Suprapubic skin (tissue), 4 donors: ENCODE data around the gene NLRC5. TPM values are rescaled to one million over a fixed set of nuclear protein-coding genes. Genes with fewer than 3 reads are reported as not detected.

Experiments
- DNase-seq, 2 donors: peaks; one replicate each; pipeline ENCODE4 v3.0.0-alpha.2; 2019; ENCODE audit warnings: low spot score in 2 of 2
- H3K27ac ChIP-seq: fragments of 200-600 bp; sonication (generic); one replicate; pipeline ENCODE4 v1.5.1; 2019
- H3K27me3 ChIP-seq: fragments of 200-600 bp; sonication (generic); one replicate; pipeline ENCODE4 v1.5.1; 2019
- H3K36me3 ChIP-seq: fragments of 200-600 bp; sonication (generic); one replicate; pipeline ENCODE4 v1.5.1; 2019
- H3K4me1 ChIP-seq: fragments of 200-600 bp; sonication (generic); one replicate; pipeline ENCODE4 v1.5.1; 2019
- H3K4me3 ChIP-seq: fragments of 200-600 bp; sonication (generic); one replicate; pipeline ENCODE4 v1.5.1; 2019; ENCODE audit warnings: mild to moderate bottlenecking
- H3K9me3 ChIP-seq: fragments of 200-600 bp; sonication (generic); one replicate; pipeline ENCODE4 v1.5.1; 2019
- EP300 ChIP-seq: sonication (generic); formaldehyde crosslinking; IDR thresholded peaks from one replicate; pipeline ENCODE4 v1.6.1; 2017; ENCODE audit warnings: antibody characterized with exemption
- POLR2A ChIP-seq, 2 donors: fragments of 450-650 bp; IDR thresholded peaks; one replicate each; pipeline ENCODE4 v1.6.1; 2017; ENCODE audit warnings: antibody characterized with exemption in 2 of 2, mild to moderate bottlenecking in 2 of 2, moderate library complexity in 2 of 2
- POLR2AphosphoS5 ChIP-seq, 3 donors: sonication (generic); formaldehyde crosslinking; IDR thresholded peaks; one replicate each; pipeline ENCODE4 v1.6.1; 2017; ENCODE audit warnings: antibody characterized with exemption in 3 of 3
- whole genome bisulfite sequencing: methylation state at CpG from one replicate; pipeline ENCODE4 v1.1.5; 2018; 5-methylcytosine and 5-hydroxymethylcytosine counted together
- total RNA-seq, 4 donors: library from RNA; depleted of rRNA; stranded (reverse); fragments of >200 nt; gene quantifications; one replicate each; pipeline ENCODE4 v1.1.0, GENCODE V29; 2016
- TF ChIP-seq, protein P1 (sequence below), 2 donors: fragments of 200-600 bp in 1 of 2; fragments of 450-650 bp in 1 of 2; sonication (generic) in 1 of 2; IDR thresholded peaks; one replicate each; pipeline ENCODE4 v1.5.1; 2016 to 2019; ENCODE audit warnings: antibody characterized with exemption in 2 of 2, mild to moderate bottlenecking in 1 of 2, moderate library complexity in 1 of 2

NLRC5 gene
- total RNA-seq, 4 donors from 2014 or later = 36.9 to 133 (median 54.4) TPM

DNA sequence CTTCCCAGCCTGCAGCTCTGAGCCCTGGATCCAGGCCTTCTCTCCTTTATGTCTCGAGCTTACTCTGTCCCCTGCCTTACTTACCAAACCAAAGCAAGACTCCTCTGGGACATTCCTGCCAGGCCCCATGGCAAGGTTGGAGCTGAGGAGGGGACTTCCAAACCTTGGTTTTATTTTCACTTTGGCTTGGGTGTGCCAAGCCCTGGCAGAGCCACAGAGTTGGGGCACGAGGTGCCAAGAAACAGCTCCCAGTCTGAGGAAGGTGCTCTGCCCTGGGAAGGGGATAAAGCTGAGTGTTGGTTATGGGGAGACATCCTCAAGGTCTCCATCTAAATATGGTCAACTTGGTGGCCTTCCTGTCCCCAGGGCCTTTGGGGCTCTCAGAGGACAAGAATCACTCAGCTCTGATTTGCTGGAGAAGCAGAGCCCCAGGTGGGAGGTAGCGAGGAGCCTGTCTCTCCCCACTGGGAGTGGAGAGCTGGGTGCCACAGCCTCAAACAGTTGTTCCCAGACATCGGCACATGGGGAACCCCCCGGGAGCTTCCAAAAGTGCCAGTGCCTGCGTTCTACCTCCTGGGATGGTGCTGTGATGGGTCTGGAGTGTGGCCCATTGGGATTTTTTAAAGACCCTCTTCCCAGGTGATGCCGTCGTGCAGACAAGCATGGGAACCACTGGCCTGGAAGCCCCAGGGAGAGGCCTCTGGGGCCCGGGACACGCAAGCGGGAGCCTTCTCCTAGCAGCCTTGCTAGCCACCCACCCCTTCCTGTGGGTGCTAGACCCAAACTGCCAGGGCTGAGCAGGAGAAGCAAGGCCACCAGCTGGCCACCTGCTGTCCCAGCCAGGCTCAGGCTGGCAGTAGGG, 10.3 kb downstream of the NLRC5 start:
- WGBS = 52% methylated on average over 6 of the region's 11 CpGs
- H3K4me3 ChIP-seq = no peak overlapping the region

DNA sequence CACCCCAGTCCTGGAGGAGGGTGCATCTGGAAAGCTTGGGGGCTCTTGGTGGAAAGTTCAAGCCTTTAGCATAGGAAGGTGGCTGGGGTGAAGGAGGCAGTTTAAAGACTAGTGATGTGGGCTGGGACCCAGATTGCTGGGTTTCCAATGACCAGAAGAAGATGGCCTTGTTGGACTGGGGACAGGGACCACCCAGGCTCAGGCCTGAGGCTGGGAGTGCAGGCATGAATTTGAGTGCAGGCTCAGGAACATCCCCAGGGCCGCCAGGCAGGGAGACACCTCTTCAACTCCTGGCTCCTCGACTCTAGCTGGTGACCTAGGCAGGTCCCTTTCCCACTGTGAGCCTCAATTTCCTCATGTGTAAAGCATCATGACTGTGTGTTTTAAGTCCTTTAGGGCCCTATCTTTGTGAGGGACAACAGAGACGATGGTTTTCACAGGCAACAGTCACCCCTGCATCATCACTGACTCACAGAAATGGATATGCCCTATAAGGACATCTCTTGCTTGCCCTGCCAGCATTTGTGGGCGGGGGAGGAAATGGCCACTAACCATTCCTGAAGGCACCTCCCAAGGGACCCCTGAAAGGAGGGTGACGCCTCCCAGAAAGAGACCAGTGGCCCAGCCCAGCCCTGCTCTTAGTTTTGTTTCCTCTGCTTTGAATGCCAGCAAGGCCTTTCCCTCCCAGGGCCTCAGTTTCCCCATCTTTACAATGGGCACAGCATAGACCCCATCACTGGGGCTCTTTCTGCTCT, 11.1 kb downstream of the NLRC5 start:
- 47% methylated on average over 4 of the region's 5 CpGs for WGBS
- peak in 1 of 2 donors; percentile 75 for DNase-seq
- no peak for TF ChIP-seq POLR2AphosphoS5 (IDR thresholded peaks at IDR 0.05)
- TF ChIP-seq, protein P1, sequence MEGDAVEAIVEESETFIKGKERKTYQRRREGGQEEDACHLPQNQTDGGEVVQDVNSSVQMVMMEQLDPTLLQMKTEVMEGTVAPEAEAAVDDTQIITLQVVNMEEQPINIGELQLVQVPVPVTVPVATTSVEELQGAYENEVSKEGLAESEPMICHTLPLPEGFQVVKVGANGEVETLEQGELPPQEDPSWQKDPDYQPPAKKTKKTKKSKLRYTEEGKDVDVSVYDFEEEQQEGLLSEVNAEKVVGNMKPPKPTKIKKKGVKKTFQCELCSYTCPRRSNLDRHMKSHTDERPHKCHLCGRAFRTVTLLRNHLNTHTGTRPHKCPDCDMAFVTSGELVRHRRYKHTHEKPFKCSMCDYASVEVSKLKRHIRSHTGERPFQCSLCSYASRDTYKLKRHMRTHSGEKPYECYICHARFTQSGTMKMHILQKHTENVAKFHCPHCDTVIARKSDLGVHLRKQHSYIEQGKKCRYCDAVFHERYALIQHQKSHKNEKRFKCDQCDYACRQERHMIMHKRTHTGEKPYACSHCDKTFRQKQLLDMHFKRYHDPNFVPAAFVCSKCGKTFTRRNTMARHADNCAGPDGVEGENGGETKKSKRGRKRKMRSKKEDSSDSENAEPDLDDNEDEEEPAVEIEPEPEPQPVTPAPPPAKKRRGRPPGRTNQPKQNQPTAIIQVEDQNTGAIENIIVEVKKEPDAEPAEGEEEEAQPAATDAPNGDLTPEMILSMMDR (IDR thresholded peaks at IDR 0.05) = no peak
- TF ChIP-seq POLR2A (IDR thresholded peaks at IDR 0.05) = no peak
- TF ChIP-seq EP300 = no peak
- Histone ChIP-seq H3K4me1 (peaks cover 37% of the 10 kb centered on the region), H3K27me3 (no peaks in the 10 kb centered on the region), H3K36me3 (no peaks in the 10 kb centered on the region), H3K4me3 (no peak overlapping the region), H3K27ac (peak overlapping the region; percentile 74), H3K9me3 (no peaks in the 10 kb centered on the region)

More for the DNA sequence above, 10.3 kb downstream of the NLRC5 start:
- TF ChIP-seq POLR2AphosphoS5 (IDR thresholded peaks at IDR 0.05) (no peak), POLR2A (IDR thresholded peaks at IDR 0.05) (no peak)
- TF ChIP-seq, protein P1 (IDR thresholded peaks at IDR 0.05) = no peak
- Histone ChIP-seq H3K9me3 (no peaks in the 10 kb centered on the region), H3K27ac (peak overlapping the region; percentile 74), H3K36me3 (no peaks in the 10 kb centered on the region), H3K27me3 (no peaks in the 10 kb centered on the region), H3K4me1 (peaks cover 41% of the 10 kb centered on the region)
- DNase-seq = peak in 1 of 2 donors; percentile 54

DNA sequence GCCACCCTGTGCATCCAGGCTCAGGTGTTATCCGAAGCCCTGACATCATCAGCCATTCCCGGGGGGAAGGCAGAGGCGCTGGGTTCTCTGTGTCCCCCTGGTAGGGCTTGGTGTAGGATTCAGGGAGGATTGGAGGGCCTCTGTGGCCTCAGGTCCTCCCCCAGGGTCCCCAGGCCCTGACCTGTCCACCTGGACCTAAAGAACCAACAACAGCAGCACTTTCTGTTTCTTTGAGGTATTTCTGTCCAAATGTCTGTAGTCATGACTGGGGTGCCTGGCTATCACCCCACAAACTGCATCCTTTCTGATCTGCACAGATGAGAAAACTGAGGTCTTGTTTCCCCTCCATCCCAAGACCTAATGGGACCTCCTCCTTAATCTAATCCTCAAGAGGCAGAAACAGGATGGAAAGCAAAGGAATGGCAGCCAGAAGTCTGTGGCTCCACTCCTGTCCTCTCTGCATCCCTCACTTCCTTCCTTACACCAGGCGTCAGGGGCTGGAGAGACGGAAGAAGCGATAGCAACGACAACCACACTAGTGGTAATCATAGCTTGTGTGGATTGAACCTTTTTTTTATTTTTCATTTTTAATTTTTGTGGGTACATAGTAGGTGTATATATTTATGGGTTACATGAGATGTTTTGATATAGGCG, 11.8 kb downstream of the NLRC5 start:
- DNase-seq = peak in 1 of 2 donors; percentile 20
- Histone ChIP-seq H3K36me3 (no peaks in the 10 kb centered on the region), H3K27ac (no peak overlapping the region), H3K9me3 (no peaks in the 10 kb centered on the region), H3K4me1 (peaks cover 36% of the 10 kb centered on the region), H3K4me3 (no peak overlapping the region), H3K27me3 (no peaks in the 10 kb centered on the region)
- 71% methylated on average over 5 of the region's 8 CpGs for WGBS
- no peak for TF ChIP-seq POLR2A (IDR thresholded peaks at IDR 0.05)
- no peak for TF ChIP-seq EP300
- TF ChIP-seq POLR2AphosphoS5 (IDR thresholded peaks at IDR 0.05) = no peak
- TF ChIP-seq, protein P1 (IDR thresholded peaks at IDR 0.05) = no peak

DNA sequence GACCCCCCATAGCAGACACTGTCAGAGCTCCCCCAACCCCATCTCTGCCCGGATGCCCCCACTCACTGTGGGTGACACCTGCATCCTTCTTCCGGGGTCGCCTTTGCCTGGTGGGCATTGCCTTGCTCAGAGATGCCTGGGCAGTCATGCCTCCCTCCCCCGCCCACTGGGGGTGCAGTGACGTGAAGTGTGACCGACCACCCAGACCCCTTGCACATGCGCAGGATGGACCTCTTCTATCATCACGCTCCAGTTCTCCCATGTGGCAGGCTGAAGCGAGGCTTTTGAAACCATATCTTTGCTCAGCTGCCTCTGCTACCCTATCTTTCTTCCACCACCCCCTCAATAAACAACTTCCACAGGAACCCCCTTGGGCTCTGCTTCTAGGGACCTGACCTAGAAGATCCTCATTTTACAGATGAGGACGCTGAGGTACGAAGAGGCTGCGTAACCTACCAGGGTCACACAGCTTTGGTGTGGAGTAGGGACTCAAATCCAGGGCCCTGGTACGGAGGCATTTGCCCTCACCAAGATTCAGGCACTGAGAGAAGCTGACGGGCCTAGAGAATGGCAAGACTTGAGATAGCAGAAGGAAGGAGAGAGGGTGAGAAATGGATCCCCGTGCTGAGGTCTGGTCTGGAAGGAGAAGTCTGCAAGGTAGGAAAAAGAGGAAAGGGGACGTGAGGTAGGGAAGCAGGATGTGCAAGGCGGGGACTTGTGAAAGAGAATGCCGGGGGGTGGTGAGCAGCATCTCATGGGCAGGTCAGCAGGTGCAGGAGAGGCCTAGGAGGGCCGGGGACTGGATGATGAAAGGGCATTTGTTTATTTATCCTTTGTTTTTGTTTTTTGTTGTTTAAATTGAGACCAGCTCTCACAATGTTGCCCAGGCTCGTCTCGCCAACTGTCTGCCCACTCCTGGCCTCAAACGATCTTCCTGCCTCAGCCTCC, 14.4 kb downstream of the NLRC5 start:
- DNase-seq = peak in 1 of 2 donors; percentile 51
- Histone ChIP-seq H3K4me3 (no peak overlapping the region), H3K27ac (no peak overlapping the region), H3K27me3 (no peaks in the 10 kb centered on the region), H3K4me1 (peaks cover 31% of the 10 kb centered on the region), H3K36me3 (no peaks in the 10 kb centered on the region), H3K9me3 (no peaks in the 10 kb centered on the region)
- 82% methylated on average over 22 of the region's 22 CpGs for WGBS
- TF ChIP-seq EP300 (no peak), POLR2A (IDR thresholded peaks at IDR 0.05) (no peak), POLR2AphosphoS5 (IDR thresholded peaks at IDR 0.05) (no peak)
- TF ChIP-seq, protein P1 (IDR thresholded peaks at IDR 0.05) = no peak
